C4-2B (cell line): ENCODE results near the gene SLC6A19.
"Not testable (repeated sequence)": the region's sequence is repeated elsewhere in the genome, so short reads cannot be mapped to it uniquely, and the experiment has no call there.

ENCODE experiments used
- CTCF ChIP-seq: fragments of 450-650 bp; conservative IDR thresholded peaks from 2 replicates; pipeline ENCODE4 v1.5.1; 2017; ENCODE audit warnings: mild to moderate bottlenecking
- ZFX ChIP-seq: fragments of 450-650 bp; IDR thresholded peaks from 2 replicates; pipeline ENCODE4 v1.6.1; 2017

- not testable (repeated sequence) for TF ChIP-seq CTCF, ZFX
Observed at GRCh38 chr5:1157461-1157986, 43.9 kb upstream of the SLC6A19 start.
